GM12878 (cell line): ENCODE data around the gene MAP2K4. TPM values are rescaled to one million over a fixed set of nuclear protein-coding genes. Genes with fewer than 3 reads are reported as not detected.

Experiments
- ATAC-seq: fragments of 200-7000 bp; cut with Tn5 transposase; 3 replicates; pipeline ENCODE4 v1.9.1; 2020; ENCODE audit warnings: mild to moderate bottlenecking, moderate library complexity
- BruUV-seq: library from RNA; stranded (reverse); fragments of 400-500 nt; replicated peaks from 2 replicates; lab custom pipeline; 2021; lab: Mats Ljungman, UMichigan
- CTCF ChIA-PET: fragments of 300-600 bp; sonication (Branson Sonifier 250); formaldehyde crosslinking; extraction: SDS; loops from one replicate; lab custom pipeline; 2021; ENCODE audit warnings: inconsistent platforms; lab: Yijun Ruan, JAX
- POLR2A ChIA-PET: fragments of 350-600 bp; formaldehyde crosslinking; extraction: SDS; loops from one replicate; lab custom pipeline; 2021; ENCODE audit warnings: inconsistent platforms; lab: Charles Lee
- RAD21 ChIA-PET: fragments of 300-600 bp; sonication (Branson Sonifier 250); formaldehyde crosslinking; loops from one replicate; lab custom pipeline; 2023; ENCODE audit warnings: antibody characterized with exemption; ENCODE audit not compliant: unreplicated experiment; lab: Charles Lee
- SMC1A ChIA-PET: fragments of 300-600 bp; sonication (Branson Sonifier 250); formaldehyde crosslinking; loops from one replicate; lab custom pipeline; 2023; ENCODE audit not compliant: unreplicated experiment, uncharacterized antibody; lab: Charles Lee
- DNase-seq: peaks from one replicate; pipeline ENCODE4 v3.0.0-alpha.2; 2011; ENCODE audit warnings: low read depth, low spot score
- FAIRE-seq: peaks from 3 replicates; lab custom pipeline; 2011; peaks lifted over from hg19 to GRCh38; lab: Jason Lieb, UNC
- H2AFZ ChIP-seq: 2 replicates; pipeline ENCODE4 v1.6.0; 2011; ENCODE audit warnings: low read depth, low read length, control low read depth; ENCODE audit not compliant: control insufficient read depth
- H3K27ac ChIP-seq: 2 replicates; pipeline ENCODE4 v1.5.1; 2011; ENCODE audit warnings: control low read depth; ENCODE audit not compliant: control insufficient read depth, insufficient read depth
- H3K27me3 ChIP-seq, 2 experiments: replicated peaks in 1 of 2; 2 replicates each; pipeline versions ENCODE4 v1.6.0 to v1.6.1; 2011; ENCODE audit warnings: low read length in 1 of 2; ENCODE audit not compliant: control insufficient read depth in 2 of 2, insufficient read depth in 2 of 2
- H3K36me3 ChIP-seq, 2 experiments: 2 replicates each; pipeline ENCODE4 v1.5.1; 2011; ENCODE audit warnings: low read length in 1 of 2; ENCODE audit not compliant: control insufficient read depth in 2 of 2, insufficient read depth in 2 of 2
- H3K4me1 ChIP-seq: 2 replicates; pipeline ENCODE4 v1.6.1; 2011; ENCODE audit warnings: mild to moderate bottlenecking, low read length, moderate library complexity, mixed read lengths; ENCODE audit not compliant: control insufficient read depth, insufficient read depth
- H3K4me2 ChIP-seq: 2 replicates; pipeline ENCODE4 v1.6.0; 2011; ENCODE audit warnings: control low read depth; ENCODE audit not compliant: control insufficient read depth, insufficient read depth
- H3K4me3 ChIP-seq: fragments of 200-600 bp; sonication (generic); 2 replicates; pipeline ENCODE4 v1.5.1; 2016
- H3K79me2 ChIP-seq: 2 replicates; pipeline ENCODE4 v1.6.0; 2011; ENCODE audit warnings: low read length; ENCODE audit not compliant: control insufficient read depth, insufficient read depth
- H3K9ac ChIP-seq: 2 replicates; pipeline ENCODE4 v1.8.0; 2011; ENCODE audit warnings: low read length, control low read depth, mixed read lengths; ENCODE audit not compliant: control insufficient read depth, insufficient read depth
- H3K9me3 ChIP-seq: replicated peaks from 3 replicates; pipeline ENCODE4 v1.5.1; 2011; ENCODE audit warnings: mild to moderate bottlenecking, low read length; ENCODE audit not compliant: control insufficient read depth, insufficient read depth
- H4K20me1 ChIP-seq: 2 replicates; pipeline ENCODE4 v1.6.0; 2011; ENCODE audit not compliant: control insufficient read depth, insufficient read depth
- ATF7 ChIP-seq: fragments of 450-650 bp; IDR thresholded peaks from 2 replicates; pipeline ENCODE4 v1.6.1; 2016; ENCODE audit warnings: low read depth, mild to moderate bottlenecking
- FOXK2 ChIP-seq: fragments of 450-650 bp; IDR thresholded peaks from 2 replicates; pipeline ENCODE4 v1.6.1; 2017; ENCODE audit warnings: mild to moderate bottlenecking, moderate library complexity
- GABPA ChIP-seq: IDR thresholded peaks from 2 replicates; pipeline ENCODE4 v1.6.1; 2014; ENCODE audit warnings: antibody characterized with exemption, low read depth, mild to moderate bottlenecking, inconsistent platforms
- NFYA ChIP-seq: IDR thresholded peaks from 2 replicates; pipeline ENCODE4 v1.6.1; 2011; ENCODE audit warnings: low read depth, mild to moderate bottlenecking, low read length, improper control_type of control experiment, borderline replicate concordance
- PML ChIP-seq: IDR thresholded peaks from 2 replicates; pipeline ENCODE4 v1.6.1; 2012; ENCODE audit warnings: low read length, inconsistent platforms
- POLR2AphosphoS5 ChIP-seq: IDR thresholded peaks from 2 replicates; pipeline ENCODE4 v1.6.1; 2011; ENCODE audit warnings: mild to moderate bottlenecking, low read length, inconsistent platforms
- STAT3 ChIP-seq: IDR thresholded peaks from 2 replicates; pipeline ENCODE4 v1.6.1; 2011; ENCODE audit warnings: low read depth, low read length, improper control_type of control experiment
- TCF7 ChIP-seq: IDR thresholded peaks from 2 replicates; pipeline ENCODE4 v1.6.1; 2014; ENCODE audit warnings: antibody characterized with exemption, borderline replicate concordance
- ZNF622 ChIP-seq: fragments of 450-650 bp; IDR thresholded peaks from 2 replicates; pipeline ENCODE4 v1.6.1; 2017; ENCODE audit warnings: mild to moderate bottlenecking, inconsistent platforms
- WGBS: methylation state at CpG from one replicate; pipeline ENCODE4 v1.1.6; 2016; ENCODE audit warnings: low lambda C conversion rate; ENCODE audit not compliant: insufficient replicate concordance, insufficient coverage; ENCODE audit errors: missing lambda C conversion rate; 5-methylcytosine and 5-hydroxymethylcytosine counted together
- in situ Hi-C: fragments of 300-500 bp; cut with MboI; formaldehyde crosslinking; loops from 9 replicates; pipeline ENCODE4 v1.14.3; 2018; ENCODE audit warnings: mixed read lengths
- intact Hi-C: fragments of 100-400 bp; cut with micrococcal nuclease; formaldehyde crosslinking; loops from one replicate; pipeline ENCODE4 v1.14.2; 2022; ENCODE audit not compliant: unreplicated experiment
- polyA plus RNA-seq, 11 experiments: library from polyadenylated mRNA; depleted of rRNA in 4 of 11; unstranded in 6 of 11; stranded (reverse) in 5 of 11; fragments of >200 nt; fragmentation: Nextera tagmentation in 4 of 11; fragmentation: Illumina TruSeq in 1 of 11; extraction: Ambion mirVana in 4 of 11; extraction: Trizol in 1 of 11; gene quantifications; 1 replicate in 1 of 11; 2 replicates in 10 of 11; pipeline versions ENCODE4 v1.2.1 to v1.2.3, GENCODE V29; 2011 to 2016; ENCODE audit warnings: inconsistent platforms in 2 of 11, missing spikeins in 2 of 11, low read depth in 1 of 11
- total RNA-seq, 4 experiments: library from RNA; depleted of rRNA in 3 of 4; stranded (reverse); fragments of >200 nt in 3 of 4; fragmentation: Illumina TruSeq in 1 of 4; extraction: Trizol in 1 of 4; gene quantifications; 2 replicates each; pipeline versions ENCODE4 v1.2.1 to v1.2.3, GENCODE V29; 2013 to 2021
- TF ChIP-seq, protein P1 (sequence below): fragments of 450-650 bp; IDR thresholded peaks from 2 replicates; pipeline ENCODE4 v1.6.1; 2017; ENCODE audit warnings: mild to moderate bottlenecking
- TF ChIP-seq, protein P2 (sequence below): fragments of 450-650 bp; formaldehyde crosslinking; IDR thresholded peaks from 2 replicates; pipeline ENCODE4 v1.4.0; 2020; ENCODE audit warnings: mild to moderate bottlenecking, moderate library complexity
- TF ChIP-seq, protein P3 (sequence below): fragments of 450-650 bp; IDR thresholded peaks from 2 replicates; pipeline ENCODE4 v1.6.1; 2018; ENCODE audit warnings: mild to moderate bottlenecking, low read depth, moderate library complexity; ENCODE audit not compliant: partially characterized antibody
- TF ChIP-seq, protein P4 (sequence below): IDR thresholded peaks from 2 replicates; pipeline ENCODE4 v1.6.1; 2011; ENCODE audit warnings: mild to moderate bottlenecking, low read depth, low read length, moderate library complexity; ENCODE audit not compliant: insufficient replicate concordance

The MAP2K4 gene
- total and polyA plus RNA-seq, 10 of the 15 experiments (the other 5 are each of a cell fraction or from before 2014, with no cell fraction given) = 5.4 to 34.1 (median 25.5) TPM

DNA sequence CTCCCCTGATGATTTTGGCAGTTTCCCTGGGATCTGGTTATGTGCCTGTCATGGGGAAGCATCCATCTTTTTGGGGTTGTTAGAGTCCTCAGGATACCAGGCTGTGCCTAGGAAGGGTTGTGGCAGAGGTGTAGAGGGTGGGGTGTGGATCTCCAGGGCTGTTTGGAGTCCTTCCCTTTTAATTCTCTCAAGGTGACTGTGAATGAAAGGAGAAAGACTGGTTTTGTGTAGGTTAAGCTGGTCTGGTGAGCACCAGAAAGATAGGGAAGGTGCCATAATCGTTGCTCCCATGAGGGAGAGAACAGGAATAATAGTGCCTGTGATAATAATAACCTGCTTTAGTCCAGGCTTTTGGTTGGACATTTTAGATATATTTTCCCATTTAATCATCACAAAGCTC lies 7.0 kb downstream of the MAP2K4 start:
- SMC1A ChIA-PET = interaction anchor here (0.8 to 1.6 kb wide), 4 partner anchors 12 to 40 kb away, joined by 3 to 5 read pairs (median 4); partner anchors contain the start of gene ZNF18
- DNase-seq = no peak
- no peak for FAIRE-seq
- no peak overlapping the region for H2AFZ ChIP-seq
- intact Hi-C loops (no loop called here), in situ Hi-C loops (no loop called here)
- H3K4me3 ChIP-seq = no peak overlapping the region
- 100% methylated on average over 1 of the region's 1 CpG for WGBS
- no peak for ATAC-seq
- no peaks in the 10 kb centered on the region; the same call in 1 of the 2 replicates for H4K20me1 ChIP-seq
- H3K27me3 ChIP-seq = no peaks in the 10 kb centered on the region
- H3K4me1 ChIP-seq = peaks cover 4% of the 10 kb centered on the region; the same call in 1 of the 2 replicates
- no TSS peak for BruUV-seq
- no peak overlapping the region for H3K27ac ChIP-seq
- no peak overlapping the region for H3K9ac ChIP-seq
- H3K79me2 ChIP-seq = peaks cover 46% of the 10 kb centered on the region
- no peaks in the 10 kb centered on the region for H3K36me3 ChIP-seq
- H3K9me3 ChIP-seq = no peaks in the 10 kb centered on the region
- CTCF ChIA-PET = no interaction called here
- POLR2A ChIA-PET = interaction anchor here (0.8 kb wide), 1 partner anchor 12 kb away, joined by 3 read pairs; no protein-coding TSS in a partner anchor
- no peak for TF ChIP-seq NFYA
- TF ChIP-seq ZNF622 = no peak
- TF ChIP-seq GABPA = no peak
- TF ChIP-seq STAT3 = no peak
- TF ChIP-seq, protein P1, sequence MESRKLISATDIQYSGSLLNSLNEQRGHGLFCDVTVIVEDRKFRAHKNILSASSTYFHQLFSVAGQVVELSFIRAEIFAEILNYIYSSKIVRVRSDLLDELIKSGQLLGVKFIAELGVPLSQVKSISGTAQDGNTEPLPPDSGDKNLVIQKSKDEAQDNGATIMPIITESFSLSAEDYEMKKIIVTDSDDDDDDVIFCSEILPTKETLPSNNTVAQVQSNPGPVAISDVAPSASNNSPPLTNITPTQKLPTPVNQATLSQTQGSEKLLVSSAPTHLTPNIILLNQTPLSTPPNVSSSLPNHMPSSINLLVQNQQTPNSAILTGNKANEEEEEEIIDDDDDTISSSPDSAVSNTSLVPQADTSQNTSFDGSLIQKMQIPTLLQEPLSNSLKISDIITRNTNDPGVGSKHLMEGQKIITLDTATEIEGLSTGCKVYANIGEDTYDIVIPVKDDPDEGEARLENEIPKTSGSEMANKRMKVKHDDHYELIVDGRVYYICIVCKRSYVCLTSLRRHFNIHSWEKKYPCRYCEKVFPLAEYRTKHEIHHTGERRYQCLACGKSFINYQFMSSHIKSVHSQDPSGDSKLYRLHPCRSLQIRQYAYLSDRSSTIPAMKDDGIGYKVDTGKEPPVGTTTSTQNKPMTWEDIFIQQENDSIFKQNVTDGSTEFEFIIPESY = no peak
- no peak for TF ChIP-seq POLR2AphosphoS5
- TF ChIP-seq, protein P2, sequence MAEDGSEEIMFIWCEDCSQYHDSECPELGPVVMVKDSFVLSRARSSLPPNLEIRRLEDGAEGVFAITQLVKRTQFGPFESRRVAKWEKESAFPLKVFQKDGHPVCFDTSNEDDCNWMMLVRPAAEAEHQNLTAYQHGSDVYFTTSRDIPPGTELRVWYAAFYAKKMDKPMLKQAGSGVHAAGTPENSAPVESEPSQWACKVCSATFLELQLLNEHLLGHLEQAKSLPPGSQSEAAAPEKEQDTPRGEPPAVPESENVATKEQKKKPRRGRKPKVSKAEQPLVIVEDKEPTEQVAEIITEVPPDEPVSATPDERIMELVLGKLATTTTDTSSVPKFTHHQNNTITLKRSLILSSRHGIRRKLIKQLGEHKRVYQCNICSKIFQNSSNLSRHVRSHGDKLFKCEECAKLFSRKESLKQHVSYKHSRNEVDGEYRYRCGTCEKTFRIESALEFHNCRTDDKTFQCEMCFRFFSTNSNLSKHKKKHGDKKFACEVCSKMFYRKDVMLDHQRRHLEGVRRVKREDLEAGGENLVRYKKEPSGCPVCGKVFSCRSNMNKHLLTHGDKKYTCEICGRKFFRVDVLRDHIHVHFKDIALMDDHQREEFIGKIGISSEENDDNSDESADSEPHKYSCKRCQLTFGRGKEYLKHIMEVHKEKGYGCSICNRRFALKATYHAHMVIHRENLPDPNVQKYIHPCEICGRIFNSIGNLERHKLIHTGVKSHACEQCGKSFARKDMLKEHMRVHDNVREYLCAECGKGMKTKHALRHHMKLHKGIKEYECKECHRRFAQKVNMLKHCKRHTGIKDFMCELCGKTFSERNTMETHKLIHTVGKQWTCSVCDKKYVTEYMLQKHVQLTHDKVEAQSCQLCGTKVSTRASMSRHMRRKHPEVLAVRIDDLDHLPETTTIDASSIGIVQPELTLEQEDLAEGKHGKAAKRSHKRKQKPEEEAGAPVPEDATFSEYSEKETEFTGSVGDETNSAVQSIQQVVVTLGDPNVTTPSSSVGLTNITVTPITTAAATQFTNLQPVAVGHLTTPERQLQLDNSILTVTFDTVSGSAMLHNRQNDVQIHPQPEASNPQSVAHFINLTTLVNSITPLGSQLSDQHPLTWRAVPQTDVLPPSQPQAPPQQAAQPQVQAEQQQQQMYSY = no peak
- TF ChIP-seq, protein P3, sequence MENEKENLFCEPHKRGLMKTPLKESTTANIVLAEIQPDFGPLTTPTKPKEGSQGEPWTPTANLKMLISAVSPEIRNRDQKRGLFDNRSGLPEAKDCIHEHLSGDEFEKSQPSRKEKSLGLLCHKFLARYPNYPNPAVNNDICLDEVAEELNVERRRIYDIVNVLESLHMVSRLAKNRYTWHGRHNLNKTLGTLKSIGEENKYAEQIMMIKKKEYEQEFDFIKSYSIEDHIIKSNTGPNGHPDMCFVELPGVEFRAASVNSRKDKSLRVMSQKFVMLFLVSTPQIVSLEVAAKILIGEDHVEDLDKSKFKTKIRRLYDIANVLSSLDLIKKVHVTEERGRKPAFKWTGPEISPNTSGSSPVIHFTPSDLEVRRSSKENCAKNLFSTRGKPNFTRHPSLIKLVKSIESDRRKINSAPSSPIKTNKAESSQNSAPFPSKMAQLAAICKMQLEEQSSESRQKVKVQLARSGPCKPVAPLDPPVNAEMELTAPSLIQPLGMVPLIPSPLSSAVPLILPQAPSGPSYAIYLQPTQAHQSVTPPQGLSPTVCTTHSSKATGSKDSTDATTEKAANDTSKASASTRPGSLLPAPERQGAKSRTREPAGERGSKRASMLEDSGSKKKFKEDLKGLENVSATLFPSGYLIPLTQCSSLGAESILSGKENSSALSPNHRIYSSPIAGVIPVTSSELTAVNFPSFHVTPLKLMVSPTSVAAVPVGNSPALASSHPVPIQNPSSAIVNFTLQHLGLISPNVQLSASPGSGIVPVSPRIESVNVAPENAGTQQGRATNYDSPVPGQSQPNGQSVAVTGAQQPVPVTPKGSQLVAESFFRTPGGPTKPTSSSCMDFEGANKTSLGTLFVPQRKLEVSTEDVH = no peak
- no peak for TF ChIP-seq ATF7
- no peak for TF ChIP-seq TCF7
- TF ChIP-seq FOXK2 = no peak
- no peak for TF ChIP-seq PML
- TF ChIP-seq, protein P4, sequence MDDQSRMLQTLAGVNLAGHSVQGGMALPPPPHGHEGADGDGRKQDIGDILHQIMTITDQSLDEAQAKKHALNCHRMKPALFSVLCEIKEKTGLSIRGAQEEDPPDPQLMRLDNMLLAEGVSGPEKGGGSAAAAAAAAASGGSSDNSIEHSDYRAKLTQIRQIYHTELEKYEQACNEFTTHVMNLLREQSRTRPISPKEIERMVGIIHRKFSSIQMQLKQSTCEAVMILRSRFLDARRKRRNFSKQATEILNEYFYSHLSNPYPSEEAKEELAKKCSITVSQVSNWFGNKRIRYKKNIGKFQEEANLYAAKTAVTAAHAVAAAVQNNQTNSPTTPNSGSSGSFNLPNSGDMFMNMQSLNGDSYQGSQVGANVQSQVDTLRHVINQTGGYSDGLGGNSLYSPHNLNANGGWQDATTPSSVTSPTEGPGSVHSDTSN = no peak
- RAD21 ChIA-PET = no interaction called here
- no peak overlapping the region for H3K4me2 ChIP-seq
